Activated B cell treated with CpG ODN at 0.5 μM for 24 hours (primary cell): ENCODE measurements around the gene PTPN2. TPM values are rescaled to one million over a fixed set of nuclear protein-coding genes. Genes with fewer than 3 reads are reported as not detected.

ENCODE experiments used
- ATAC-seq: fragments of 200-7000 bp; cut with Tn5 transposase; one replicate; pipeline ENCODE4 v1.10.0; 2021; ENCODE audit warnings: low read depth, mild to moderate bottlenecking, moderate library complexity
- CTCF ChIA-PET: fragments of 350-600 bp; sonication (Branson Sonifier 250); formaldehyde crosslinking; loops from one replicate; lab custom pipeline; 2021; ENCODE audit warnings: antibody characterized with exemption; lab: Charles Lee
- POLR2A ChIA-PET: fragments of 350-600 bp; sonication (Branson Sonifier 250); formaldehyde crosslinking; loops from one replicate; lab custom pipeline; 2021; ENCODE audit warnings: antibody characterized with exemption; lab: Charles Lee
- DNase-seq: peaks from one replicate; pipeline ENCODE4 v3.0.0; 2022
- H3K27ac Mint-ChIP-seq: one replicate; pipeline ENCODE4 v1.8.0; 2020; ENCODE audit warnings: mixed read lengths
- H3K27me3 Mint-ChIP-seq: one replicate; pipeline ENCODE4 v1.8.0; 2021; ENCODE audit warnings: mixed read lengths
- H3K36me3 Mint-ChIP-seq: one replicate; pipeline ENCODE4 v1.8.0; 2021; ENCODE audit warnings: low read depth, mixed read lengths
- H3K4me1 Mint-ChIP-seq: one replicate; pipeline ENCODE4 v1.8.0; 2021; ENCODE audit warnings: mixed read lengths
- H3K4me3 Mint-ChIP-seq: one replicate; pipeline ENCODE4 v1.8.0; 2020; ENCODE audit warnings: mild to moderate bottlenecking, mixed read lengths
- H3K9me3 Mint-ChIP-seq: one replicate; pipeline ENCODE4 v1.8.0; 2020; ENCODE audit warnings: mixed read lengths
- intact Hi-C: fragments of 100-400 bp; cut with micrococcal nuclease; formaldehyde crosslinking; loops from one replicate; pipeline ENCODE4 v1.15.1; 2024
- total RNA-seq: library from RNA; stranded (reverse); gene quantifications from 2 replicates; pipeline ENCODE4 v1.2.3, GENCODE V29; 2022
- TF ChIP-seq, protein P1 (sequence below): fragments of 200-600 bp; IDR thresholded peaks from one replicate; pipeline ENCODE4 v1.8.0; 2022; ENCODE audit warnings: antibody characterized with exemption, mild to moderate bottlenecking

PTPN2 gene
- total RNA-seq, 1 donor from 2014 or later, result 76.5 TPM

GRCh38 chr18:12836551-12836950 lies 47.5 kb downstream of the PTPN2 start:
- Mint-ChIP-seq H3K27ac (no peak overlapping the region), H3K4me3 (no peak overlapping the region), H3K4me1 (peaks cover 38% of the 10 kb centered on the region), H3K9me3 (no peaks in the 10 kb centered on the region), H3K27me3 (no peaks in the 10 kb centered on the region), H3K36me3 (peaks cover 39% of the 10 kb centered on the region)
- ATAC-seq (no peak), DNase-seq (no peak)
- TF ChIP-seq, protein P1, sequence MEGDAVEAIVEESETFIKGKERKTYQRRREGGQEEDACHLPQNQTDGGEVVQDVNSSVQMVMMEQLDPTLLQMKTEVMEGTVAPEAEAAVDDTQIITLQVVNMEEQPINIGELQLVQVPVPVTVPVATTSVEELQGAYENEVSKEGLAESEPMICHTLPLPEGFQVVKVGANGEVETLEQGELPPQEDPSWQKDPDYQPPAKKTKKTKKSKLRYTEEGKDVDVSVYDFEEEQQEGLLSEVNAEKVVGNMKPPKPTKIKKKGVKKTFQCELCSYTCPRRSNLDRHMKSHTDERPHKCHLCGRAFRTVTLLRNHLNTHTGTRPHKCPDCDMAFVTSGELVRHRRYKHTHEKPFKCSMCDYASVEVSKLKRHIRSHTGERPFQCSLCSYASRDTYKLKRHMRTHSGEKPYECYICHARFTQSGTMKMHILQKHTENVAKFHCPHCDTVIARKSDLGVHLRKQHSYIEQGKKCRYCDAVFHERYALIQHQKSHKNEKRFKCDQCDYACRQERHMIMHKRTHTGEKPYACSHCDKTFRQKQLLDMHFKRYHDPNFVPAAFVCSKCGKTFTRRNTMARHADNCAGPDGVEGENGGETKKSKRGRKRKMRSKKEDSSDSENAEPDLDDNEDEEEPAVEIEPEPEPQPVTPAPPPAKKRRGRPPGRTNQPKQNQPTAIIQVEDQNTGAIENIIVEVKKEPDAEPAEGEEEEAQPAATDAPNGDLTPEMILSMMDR, result no peak
- ChIA-PET POLR2A (no interaction called here), CTCF (no interaction called here)
- intact Hi-C loops, result no loop called here

DNA sequence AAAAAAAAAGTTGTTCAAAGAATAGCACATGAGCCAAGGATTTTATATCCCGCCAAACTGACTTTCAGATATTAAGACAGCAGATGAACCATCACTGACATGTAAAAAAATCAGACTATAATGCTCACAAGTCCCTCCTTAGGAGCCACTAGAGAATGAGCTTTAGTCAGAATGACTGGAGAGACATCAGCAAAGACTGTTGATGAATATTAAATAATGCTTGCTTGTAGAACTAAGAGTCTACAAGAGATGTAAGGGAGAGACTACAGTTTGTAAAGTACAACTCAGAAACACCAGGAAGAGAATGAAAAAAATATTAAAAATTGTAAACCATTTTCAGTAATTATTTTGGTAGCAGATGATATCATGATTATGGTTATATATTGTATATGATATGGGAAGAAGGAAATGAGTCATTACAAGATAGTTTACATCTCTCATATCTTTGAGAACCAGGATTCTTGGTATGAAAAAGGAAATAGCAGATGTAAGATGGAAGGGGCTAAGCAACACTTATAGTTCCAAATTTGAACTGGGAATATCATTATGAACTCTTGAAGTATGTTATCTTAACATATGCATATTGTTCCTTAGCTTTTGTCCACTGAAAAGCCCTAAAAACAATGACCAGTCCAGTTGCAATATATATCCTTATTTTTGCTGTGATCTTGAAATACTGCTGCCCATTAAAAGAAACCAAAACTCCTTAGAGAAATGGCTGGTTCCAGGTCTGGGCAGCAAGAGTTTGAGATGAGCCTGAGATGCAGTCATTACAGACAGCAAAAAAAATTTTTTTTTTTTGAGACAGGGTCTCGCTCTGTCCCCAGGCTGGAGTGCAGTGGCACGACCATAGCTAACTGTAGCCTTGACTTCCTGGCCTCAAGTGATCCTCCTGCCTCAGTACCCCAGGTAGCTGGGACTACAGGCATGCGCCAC lies 55.7 kb downstream of the PTPN2 start:
- Mint-ChIP-seq H3K4me1 (no peaks in the 10 kb centered on the region), H3K27me3 (no peaks in the 10 kb centered on the region), H3K4me3 (no peak overlapping the region), H3K27ac (no peak overlapping the region), H3K9me3 (peaks cover 8% of the 10 kb centered on the region), H3K36me3 (peaks cover 81% of the 10 kb centered on the region)
- TF ChIP-seq, protein P1, result no peak
- DNase-seq (no peak), ATAC-seq (no peak)
- POLR2A ChIA-PET, result interaction anchor here (0.6 kb wide), 1 partner anchor 118 kb away, joined by 3 read pairs; no protein-coding TSS in a partner anchor
- intact Hi-C loops, result no loop called here
- CTCF ChIA-PET, result no interaction called here

DNA sequence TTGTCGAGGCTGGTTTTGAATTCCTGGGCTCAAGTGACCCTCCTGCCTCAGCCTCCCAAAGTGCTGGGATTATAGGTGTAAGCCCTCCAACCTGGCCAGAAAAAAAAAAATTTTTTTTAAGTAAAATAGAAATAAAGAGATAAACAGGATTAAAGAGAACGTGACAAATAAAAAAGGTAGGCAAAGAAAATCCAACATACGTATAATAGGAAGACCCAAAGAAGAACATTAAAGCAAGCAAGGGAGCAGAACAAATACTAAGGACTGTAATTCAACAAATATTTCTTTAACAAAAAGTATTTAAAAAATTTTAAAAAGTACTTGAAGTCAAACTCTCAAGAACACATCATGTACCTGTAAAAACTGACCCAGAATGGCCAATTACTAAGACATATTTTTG lies 56.4 kb downstream of the PTPN2 start:
- intact Hi-C loops, result no loop called here
- Mint-ChIP-seq H3K27me3 (no peaks in the 10 kb centered on the region), H3K36me3 (peaks cover 82% of the 10 kb centered on the region), H3K27ac (no peak overlapping the region), H3K9me3 (peaks cover 8% of the 10 kb centered on the region), H3K4me3 (no peak overlapping the region), H3K4me1 (no peaks in the 10 kb centered on the region)
- DNase-seq, result no peak
- no peak for ATAC-seq
- TF ChIP-seq, protein P1, result no peak
- ChIA-PET POLR2A (no interaction called here), CTCF (no interaction called here)

- Mint-ChIP-seq H3K4me3 (no peak overlapping the region), H3K27ac (no peak overlapping the region)
- POLR2A ChIA-PET, result interaction anchor here (1.0 kb wide), 2 partner anchors 41 to 58 kb away, joined by 3 read pairs; partner anchors contain the start of gene PTPN2
Observed at GRCh38 chr18:12825230-12825629, 58.8 kb downstream of the PTPN2 start.

GRCh38 chr18:12823892-12824291 lies 60.1 kb downstream of the PTPN2 start:
- H3K36me3 Mint-ChIP-seq, result peaks cover 73% of the 10 kb centered on the region
- TF ChIP-seq, protein P1, result no peak
- ATAC-seq, result no peak
- intact Hi-C loops, result no loop called here
- peaks cover 8% of the 10 kb centered on the region for H3K9me3 Mint-ChIP-seq
- H3K27me3 Mint-ChIP-seq, result no peaks in the 10 kb centered on the region
- CTCF ChIA-PET, result no interaction called here
- POLR2A ChIA-PET, result no interaction called here
- DNase-seq, result no peak
- no peak overlapping the region for H3K27ac Mint-ChIP-seq
- H3K4me3 Mint-ChIP-seq, result no peak overlapping the region
- H3K4me1 Mint-ChIP-seq, result no peaks in the 10 kb centered on the region

More at GRCh38 chr18:12825230-12825629, 58.8 kb downstream of the PTPN2 start:
- no peaks in the 10 kb centered on the region for H3K27me3 Mint-ChIP-seq
- H3K4me1 Mint-ChIP-seq, result no peaks in the 10 kb centered on the region
- CTCF ChIA-PET, result no interaction called here
- TF ChIP-seq, protein P1, result no peak
- intact Hi-C loops, result no loop called here
- ATAC-seq (no peak), DNase-seq (no peak)
- peaks cover 8% of the 10 kb centered on the region for H3K9me3 Mint-ChIP-seq
- peaks cover 81% of the 10 kb centered on the region for H3K36me3 Mint-ChIP-seq
